Measurements from ENCODE around the gene MNT. TPM values are rescaled to one million over a fixed set of nuclear protein-coding genes. Genes with fewer than 3 reads are reported as not detected.

MNT gene
- total and polyA plus RNA-seq, 9 of the 15 experiments (the other 6 are each of a cell fraction or from before 2014, with no cell fraction given): 0.18 to 23.8 (median 5.3) TPM

DNA sequence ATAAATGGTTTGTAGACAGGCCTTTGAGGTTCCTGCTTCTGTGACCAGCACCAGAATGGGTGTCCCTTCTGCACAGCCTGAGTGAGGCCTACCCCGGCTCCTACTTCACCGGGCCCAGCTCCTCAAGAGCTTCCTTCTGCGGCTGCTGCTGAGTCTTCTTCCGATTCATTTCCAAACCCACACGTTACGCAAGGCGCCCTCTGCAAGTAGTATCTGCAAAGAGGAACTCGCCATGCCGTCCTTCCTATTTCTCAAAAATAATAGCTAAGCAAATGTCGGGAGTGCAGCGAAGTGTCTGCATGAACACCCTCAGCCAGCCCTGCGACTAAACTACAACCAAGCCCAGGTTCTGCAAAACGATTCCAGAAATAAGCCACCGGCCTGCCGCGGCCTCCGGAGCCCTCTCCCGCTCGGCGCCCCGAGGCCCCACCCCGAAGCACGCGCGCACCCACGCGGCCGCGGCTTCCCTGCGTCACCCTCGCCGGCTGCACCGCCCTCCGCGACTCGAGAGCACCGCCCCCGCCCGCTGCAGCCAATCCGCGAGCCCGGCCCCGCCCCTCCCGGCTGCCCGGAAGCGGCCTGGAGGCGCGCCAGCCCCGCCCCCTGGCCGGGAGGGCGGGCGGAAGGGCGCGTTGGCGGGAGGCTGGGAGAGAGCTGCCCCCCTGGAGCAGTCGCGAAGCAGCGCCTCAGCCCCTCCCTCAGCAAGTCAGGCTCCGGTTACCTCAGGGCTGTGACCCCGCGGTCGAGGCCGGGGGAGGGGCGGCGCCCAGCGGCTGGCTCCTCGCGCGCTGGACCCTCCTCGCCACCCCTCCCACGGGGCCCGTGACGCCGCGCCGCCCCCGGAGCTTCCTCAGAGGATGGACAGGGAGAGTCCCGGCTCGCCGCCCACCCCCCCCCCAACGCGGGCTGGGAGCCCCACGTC is 8.3 kb downstream of the MNT start (continued):
- TF ChIP-seq CCNT2 (IDR thresholded peaks at IDR 0.05; ENCODE audit: borderline replicate concordance, extremely low read depth, insufficient read length, low read depth, low read length): peak; percentile 84
- TF ChIP-seq CHD1 (IDR thresholded peaks at IDR 0.05; ENCODE audit: low read length): no peak
- no peak for TF ChIP-seq PTBP1 (IDR thresholded peaks at IDR 0.05; ENCODE audit: low read depth, low read length)
- no peak for TF ChIP-seq JUN (IDR thresholded peaks at IDR 0.05; ENCODE audit: borderline replicate concordance, low read depth, low read length)
- TF ChIP-seq JUN (CRISPR knock-in tag; IDR thresholded peaks at IDR 0.05; ENCODE audit: borderline replicate concordance): no peak
- TF ChIP-seq, protein P1, sequence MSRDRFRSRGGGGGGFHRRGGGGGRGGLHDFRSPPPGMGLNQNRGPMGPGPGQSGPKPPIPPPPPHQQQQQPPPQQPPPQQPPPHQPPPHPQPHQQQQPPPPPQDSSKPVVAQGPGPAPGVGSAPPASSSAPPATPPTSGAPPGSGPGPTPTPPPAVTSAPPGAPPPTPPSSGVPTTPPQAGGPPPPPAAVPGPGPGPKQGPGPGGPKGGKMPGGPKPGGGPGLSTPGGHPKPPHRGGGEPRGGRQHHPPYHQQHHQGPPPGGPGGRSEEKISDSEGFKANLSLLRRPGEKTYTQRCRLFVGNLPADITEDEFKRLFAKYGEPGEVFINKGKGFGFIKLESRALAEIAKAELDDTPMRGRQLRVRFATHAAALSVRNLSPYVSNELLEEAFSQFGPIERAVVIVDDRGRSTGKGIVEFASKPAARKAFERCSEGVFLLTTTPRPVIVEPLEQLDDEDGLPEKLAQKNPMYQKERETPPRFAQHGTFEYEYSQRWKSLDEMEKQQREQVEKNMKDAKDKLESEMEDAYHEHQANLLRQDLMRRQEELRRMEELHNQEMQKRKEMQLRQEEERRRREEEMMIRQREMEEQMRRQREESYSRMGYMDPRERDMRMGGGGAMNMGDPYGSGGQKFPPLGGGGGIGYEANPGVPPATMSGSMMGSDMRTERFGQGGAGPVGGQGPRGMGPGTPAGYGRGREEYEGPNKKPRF (IDR thresholded peaks at IDR 0.05; ENCODE audit: low read depth, low read length): no peak
- no peak for TF ChIP-seq STAG1 (CRISPR knock-in tag; IDR thresholded peaks at IDR 0.05; ENCODE audit: borderline replicate concordance)
- no peak for TF ChIP-seq MECOM (CRISPR knock-in tag; IDR thresholded peaks at IDR 0.05)
- no peak for TF ChIP-seq EHMT2 (IDR thresholded peaks at IDR 0.05)
- no peak for TF ChIP-seq MEF2A (IDR thresholded peaks at IDR 0.05; ENCODE audit: control insufficient read depth, low read depth, low read length)
- TF ChIP-seq NFATC3 (IDR thresholded peaks at IDR 0.05): no peak
- TF ChIP-seq, protein P2, sequence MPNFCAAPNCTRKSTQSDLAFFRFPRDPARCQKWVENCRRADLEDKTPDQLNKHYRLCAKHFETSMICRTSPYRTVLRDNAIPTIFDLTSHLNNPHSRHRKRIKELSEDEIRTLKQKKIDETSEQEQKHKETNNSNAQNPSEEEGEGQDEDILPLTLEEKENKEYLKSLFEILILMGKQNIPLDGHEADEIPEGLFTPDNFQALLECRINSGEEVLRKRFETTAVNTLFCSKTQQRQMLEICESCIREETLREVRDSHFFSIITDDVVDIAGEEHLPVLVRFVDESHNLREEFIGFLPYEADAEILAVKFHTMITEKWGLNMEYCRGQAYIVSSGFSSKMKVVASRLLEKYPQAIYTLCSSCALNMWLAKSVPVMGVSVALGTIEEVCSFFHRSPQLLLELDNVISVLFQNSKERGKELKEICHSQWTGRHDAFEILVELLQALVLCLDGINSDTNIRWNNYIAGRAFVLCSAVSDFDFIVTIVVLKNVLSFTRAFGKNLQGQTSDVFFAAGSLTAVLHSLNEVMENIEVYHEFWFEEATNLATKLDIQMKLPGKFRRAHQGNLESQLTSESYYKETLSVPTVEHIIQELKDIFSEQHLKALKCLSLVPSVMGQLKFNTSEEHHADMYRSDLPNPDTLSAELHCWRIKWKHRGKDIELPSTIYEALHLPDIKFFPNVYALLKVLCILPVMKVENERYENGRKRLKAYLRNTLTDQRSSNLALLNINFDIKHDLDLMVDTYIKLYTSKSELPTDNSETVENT (CRISPR knock-in tag; IDR thresholded peaks at IDR 0.05): no peak; the same call in 1 of the 2 replicates
- TF ChIP-seq, protein P3, sequence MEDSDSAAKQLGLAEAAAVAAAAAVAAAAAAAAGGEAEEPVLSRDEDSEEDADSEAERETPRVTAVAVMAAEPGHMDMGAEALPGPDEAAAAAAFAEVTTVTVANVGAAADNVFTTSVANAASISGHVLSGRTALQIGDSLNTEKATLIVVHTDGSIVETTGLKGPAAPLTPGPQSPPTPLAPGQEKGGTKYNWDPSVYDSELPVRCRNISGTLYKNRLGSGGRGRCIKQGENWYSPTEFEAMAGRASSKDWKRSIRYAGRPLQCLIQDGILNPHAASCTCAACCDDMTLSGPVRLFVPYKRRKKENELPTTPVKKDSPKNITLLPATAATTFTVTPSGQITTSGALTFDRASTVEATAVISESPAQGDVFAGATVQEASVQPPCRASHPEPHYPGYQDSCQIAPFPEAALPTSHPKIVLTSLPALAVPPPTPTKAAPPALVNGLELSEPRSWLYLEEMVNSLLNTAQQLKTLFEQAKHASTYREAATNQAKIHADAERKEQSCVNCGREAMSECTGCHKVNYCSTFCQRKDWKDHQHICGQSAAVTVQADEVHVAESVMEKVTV (CRISPR knock-in tag; IDR thresholded peaks at IDR 0.05): no peak
- peak; percentile 67 for TF ChIP-seq POLR2A (conservative IDR thresholded peaks at IDR 0.05)
- TF ChIP-seq TAF1 (IDR thresholded peaks at IDR 0.05; ENCODE audit: control insufficient read depth, extremely low read depth, insufficient read depth, low read length, severe bottlenecking): peak; percentile 46
- no peak for TF ChIP-seq SIX5 (IDR thresholded peaks at IDR 0.05; ENCODE audit: borderline replicate concordance in 1 of 2, insufficient read depth in 1 of 2, low read depth in 1 of 2, low read length in 2 of 2)
- TF ChIP-seq NRF1 (conservative IDR thresholded peaks at IDR 0.05 in 1 of 2, IDR thresholded peaks at IDR 0.05 in 1 of 2): peak; percentile 68 to 74; a peak in 3 of 4 replicates
- TF ChIP-seq, protein P4, sequence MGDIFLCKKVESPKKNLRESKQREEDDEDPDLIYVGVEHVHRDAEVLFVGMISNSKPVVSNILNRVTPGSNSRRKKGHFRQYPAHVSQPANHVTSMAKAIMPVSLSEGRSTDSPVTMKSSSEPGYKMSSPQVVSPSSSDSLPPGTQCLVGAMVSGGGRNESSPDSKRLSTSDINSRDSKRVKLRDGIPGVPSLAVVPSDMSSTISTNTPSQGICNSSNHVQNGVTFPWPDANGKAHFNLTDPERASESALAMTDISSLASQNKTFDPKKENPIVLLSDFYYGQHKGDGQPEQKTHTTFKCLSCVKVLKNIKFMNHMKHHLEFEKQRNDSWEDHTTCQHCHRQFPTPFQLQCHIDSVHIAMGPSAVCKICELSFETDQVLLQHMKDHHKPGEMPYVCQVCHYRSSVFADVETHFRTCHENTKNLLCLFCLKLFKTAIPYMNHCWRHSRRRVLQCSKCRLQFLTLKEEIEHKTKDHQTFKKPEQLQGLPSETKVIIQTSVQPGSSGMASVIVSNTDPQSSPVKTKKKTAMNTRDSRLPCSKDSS (IDR thresholded peaks at IDR 0.05; ENCODE audit: low read depth, partially characterized antibody): no peak

All from K562 (cell line).